ENCODE measurements around the gene PCDHB7.
A peak's percentile ranks its signal among the peaks of the same experiment; 100 is the strongest.
"Not testable (repeated sequence)": the region's sequence is repeated elsewhere in the genome, so short reads cannot be mapped to it uniquely, and the experiment has no call there.

The PCDHB7 gene

GRCh38 chr5:141172381-141173204, at the start of gene PCDHB7:
PCDHB7 (plus strand) TSS chr5:141172644; CDS start chr5:141172836, 192 bp downstream.
- H2AFZ ChIP-seq (ENCODE audit: low read depth, low read length), result peak within 1 kb of the TSS; percentile 93
- peak; percentile 76 for TF ChIP-seq CTCF (IDR thresholded peaks at IDR 0.05; ENCODE audit: low read depth, low read length)
- no peak for TF ChIP-seq EZH2phosphoT487 (IDR thresholded peaks at IDR 0.05; ENCODE audit: low read depth)
- H3K27ac ChIP-seq (ENCODE audit: low read length), result no peak within 1 kb of the TSS
- peak within 1 kb of the TSS; percentile 79 for H3K4me3 ChIP-seq (ENCODE audit: low read length)
- no peaks in the 10 kb centered on the region for H4K20me1 ChIP-seq (ENCODE audit: insufficient read depth, low read length)
- H3K4me2 ChIP-seq (ENCODE audit: low read length), result peak within 1 kb of the TSS; percentile 86
- H3K79me2 ChIP-seq (ENCODE audit: low read length), result no peaks in the 10 kb centered on the region
- H3K9ac ChIP-seq (ENCODE audit: low read length), result peak within 1 kb of the TSS; percentile 39; the same call in 1 of the 2 replicates
- H3K4me1 ChIP-seq (ENCODE audit: low read length), result peaks cover 3% of the 10 kb centered on the region; the same call in 1 of the 2 replicates
- H3K36me3 ChIP-seq (replicated peaks; ENCODE audit: low read depth, low read length), result no peaks in the 10 kb centered on the region
- no peaks in the 10 kb centered on the region for H3K27me3 ChIP-seq (ENCODE audit: low read depth, low read length)
- H3K9me3 ChIP-seq (ENCODE audit: insufficient read depth, low read length), result no peaks in the 10 kb centered on the region

GRCh38 chr5:141123396-141124135, 48.9 kb upstream of the PCDHB7 start:
- not testable (repeated sequence) for H3K36me3 ChIP-seq (replicated peaks; ENCODE audit: low read depth, low read length); H3K79me2 ChIP-seq (ENCODE audit: low read length); H3K27me3 ChIP-seq (ENCODE audit: low read depth, low read length); H3K9me3 ChIP-seq (ENCODE audit: insufficient read depth, low read length); H3K4me1 ChIP-seq (ENCODE audit: low read length); H3K27ac ChIP-seq (ENCODE audit: low read length); H2AFZ ChIP-seq (ENCODE audit: low read depth, low read length); H3K4me3 ChIP-seq (ENCODE audit: low read length); H3K4me2 ChIP-seq (ENCODE audit: low read length); H4K20me1 ChIP-seq (ENCODE audit: insufficient read depth, low read length); H3K9ac ChIP-seq (ENCODE audit: low read length)

GRCh38 chr5:141127305-141127704, 45.1 kb upstream of the PCDHB7 start:
- H3K36me3 ChIP-seq (replicated peaks; ENCODE audit: low read depth, low read length), result no peaks in the 10 kb centered on the region
- H3K9ac ChIP-seq (ENCODE audit: low read length), result no peak overlapping the region
- no peak overlapping the region for H2AFZ ChIP-seq (ENCODE audit: low read depth, low read length)
- H3K4me3 ChIP-seq (ENCODE audit: low read length), result no peak overlapping the region
- H4K20me1 ChIP-seq (ENCODE audit: insufficient read depth, low read length), result no peaks in the 10 kb centered on the region
- H3K27me3 ChIP-seq (ENCODE audit: low read depth, low read length), result no peaks in the 10 kb centered on the region
- TF ChIP-seq EZH2phosphoT487 (IDR thresholded peaks at IDR 0.05; ENCODE audit: low read depth) (no peak), CTCF (IDR thresholded peaks at IDR 0.05; ENCODE audit: low read depth, low read length) (no peak)
- no peaks in the 10 kb centered on the region for H3K79me2 ChIP-seq (ENCODE audit: low read length)
- no peaks in the 10 kb centered on the region for H3K4me1 ChIP-seq (ENCODE audit: low read length)
- no peak overlapping the region for H3K27ac ChIP-seq (ENCODE audit: low read length)
- H3K4me2 ChIP-seq (ENCODE audit: low read length), result no peak overlapping the region
- no peaks in the 10 kb centered on the region for H3K9me3 ChIP-seq (ENCODE audit: insufficient read depth, low read length)

DNA sequence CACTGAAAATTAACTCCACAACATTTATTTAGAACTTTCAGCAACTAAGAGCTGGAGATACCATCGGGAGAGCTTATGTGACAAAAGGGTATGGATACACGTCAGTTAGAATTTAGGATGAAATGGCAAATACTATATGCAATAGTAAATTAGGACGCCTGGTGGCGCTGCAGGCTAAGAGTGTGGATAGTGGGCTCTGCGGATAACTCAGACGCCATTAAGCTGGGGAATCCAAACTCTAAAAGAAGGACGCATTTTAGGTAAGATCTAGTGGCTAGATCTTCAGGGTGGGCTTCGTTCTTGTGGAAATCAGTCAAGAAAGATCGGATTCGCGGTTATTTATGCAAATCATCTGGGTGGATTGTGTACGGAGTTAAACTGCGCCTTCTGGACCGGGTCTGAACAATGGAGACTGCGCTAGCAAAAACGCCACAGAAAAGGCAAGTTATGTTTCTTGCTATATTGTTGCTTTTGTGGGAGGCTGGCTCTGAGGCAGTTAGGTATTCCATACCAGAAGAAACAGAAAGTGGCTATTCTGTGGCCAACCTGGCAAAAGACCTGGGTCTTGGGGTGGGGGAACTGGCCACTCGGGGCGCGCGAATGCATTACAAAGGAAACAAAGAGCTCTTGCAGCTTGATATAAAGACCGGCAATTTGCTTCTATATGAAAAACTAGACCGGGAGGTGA, 37.3 kb upstream of the PCDHB7 start, which contains the start of gene PCDHB5:
PCDHB5 (plus strand) TSS at position 177 of the 688 bp plus-strand sequence; CDS start at position 406, 229 bp downstream.
- Histone ChIP-seq H3K4me1 (ENCODE audit: low read length) (no peaks in the 10 kb centered on the region), H3K9ac (ENCODE audit: low read length) (no peak within 1 kb of the TSS), H3K27me3 (ENCODE audit: low read depth, low read length) (no peaks in the 10 kb centered on the region), H3K27ac (ENCODE audit: low read length) (no peak within 1 kb of the TSS), H4K20me1 (ENCODE audit: insufficient read depth, low read length) (no peaks in the 10 kb centered on the region), H3K4me3 (ENCODE audit: low read length) (no peak within 1 kb of the TSS), H3K4me2 (ENCODE audit: low read length) (no peak within 1 kb of the TSS), H3K79me2 (ENCODE audit: low read length) (no peaks in the 10 kb centered on the region), H3K36me3 (replicated peaks; ENCODE audit: low read depth, low read length) (no peaks in the 10 kb centered on the region), H3K9me3 (ENCODE audit: insufficient read depth, low read length) (no peaks in the 10 kb centered on the region), H2AFZ (ENCODE audit: low read depth, low read length) (no peak within 1 kb of the TSS)
- TF ChIP-seq CTCF (IDR thresholded peaks at IDR 0.05; ENCODE audit: low read depth, low read length) (no peak), EZH2phosphoT487 (IDR thresholded peaks at IDR 0.05; ENCODE audit: low read depth) (no peak)

All from OCI-LY3 (cell line).